T-helper 17 cell (primary cell): ENCODE measurements around the gene TMEM92. TPM values are rescaled to one million over a fixed set of nuclear protein-coding genes. Genes with fewer than 3 reads are reported as not detected.
A peak's percentile ranks its signal among the peaks of the same experiment; 100 is the strongest.

Source experiments
- ATAC-seq: fragments of 150-1000 bp; cut with Tn5 transposase; 2 replicates; pipeline ENCODE4 v1.10.0; 2021; ENCODE audit warnings: mild to moderate bottlenecking, moderate library complexity
- DNase-seq, 3 donors: peaks; one replicate each; pipeline versions ENCODE4 v3.0.0 to v3.0.0-alpha.2; 2020 to 2021
- H3K9me3 ChIP-seq: one replicate; pipeline ENCODE4 v1.7.0; 2013; ENCODE audit warnings: low read length, mild to moderate bottlenecking; ENCODE audit not compliant: control insufficient read depth, poor library complexity, severe bottlenecking
- H3K27ac Mint-ChIP-seq: one replicate; pipeline ENCODE4 v1.8.0; 2022; ENCODE audit warnings: mild to moderate bottlenecking, moderate library complexity, mixed read lengths
- H3K27me3 Mint-ChIP-seq: one replicate; pipeline ENCODE4 v1.8.0; 2022; ENCODE audit warnings: mixed read lengths
- H3K36me3 Mint-ChIP-seq: one replicate; pipeline ENCODE4 v1.8.0; 2022; ENCODE audit warnings: low read depth, mixed read lengths
- H3K4me1 Mint-ChIP-seq: one replicate; pipeline ENCODE4 v1.8.0; 2022; ENCODE audit warnings: mild to moderate bottlenecking, mixed read lengths
- H3K4me3 Mint-ChIP-seq: one replicate; pipeline ENCODE4 v1.8.0; 2022; ENCODE audit warnings: mild to moderate bottlenecking, moderate library complexity, mixed read lengths
- total RNA-seq, 4 donors: library from RNA in 2 of 4; stranded (reverse) in 2 of 4; gene quantifications; one replicate each; pipeline ENCODE4 v1.2.3 and lab custom pipeline; 2022 to 2026

TMEM92 gene
- total RNA-seq, 2 donors from 2014 or later, result not detected

DNA sequence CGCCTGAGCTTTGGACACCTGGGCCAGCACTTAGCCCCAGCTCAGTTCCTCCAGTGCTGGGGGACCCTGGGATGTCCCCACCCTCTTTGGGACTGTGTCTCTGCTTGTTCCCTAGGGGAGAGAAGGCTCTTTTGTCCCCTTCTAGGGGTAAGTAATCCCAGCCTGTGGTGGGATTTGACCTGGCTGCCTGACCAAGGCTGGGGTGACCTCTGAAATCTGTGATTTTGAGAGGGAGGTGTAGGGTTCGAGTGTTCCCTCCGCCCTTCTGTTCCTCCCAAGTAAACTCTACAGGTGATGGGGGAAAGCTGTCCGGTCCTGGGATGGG is 593 bp downstream of the TMEM92 start:
- no peaks in the 10 kb centered on the region for H3K9me3 ChIP-seq
- DNase-seq (no peak), ATAC-seq (no peak)
- Mint-ChIP-seq H3K27me3 (peaks cover 55% of the 10 kb centered on the region), H3K36me3 (peaks cover 11% of the 10 kb centered on the region), H3K4me3 (peak overlapping the region; percentile 28), H3K27ac (no peak overlapping the region), H3K4me1 (peaks cover 12% of the 10 kb centered on the region)

GRCh38 chr17:50275279-50275678 is 1.0 kb downstream of the TMEM92 start:
- H3K27ac Mint-ChIP-seq, result no peak overlapping the region
- peaks cover 11% of the 10 kb centered on the region for H3K36me3 Mint-ChIP-seq
- peaks cover 12% of the 10 kb centered on the region for H3K4me1 Mint-ChIP-seq
- ATAC-seq (no peak), DNase-seq (no peak)
- no peaks in the 10 kb centered on the region for H3K9me3 ChIP-seq
- H3K27me3 Mint-ChIP-seq, result peaks cover 56% of the 10 kb centered on the region
- no peak overlapping the region for H3K4me3 Mint-ChIP-seq

DNA sequence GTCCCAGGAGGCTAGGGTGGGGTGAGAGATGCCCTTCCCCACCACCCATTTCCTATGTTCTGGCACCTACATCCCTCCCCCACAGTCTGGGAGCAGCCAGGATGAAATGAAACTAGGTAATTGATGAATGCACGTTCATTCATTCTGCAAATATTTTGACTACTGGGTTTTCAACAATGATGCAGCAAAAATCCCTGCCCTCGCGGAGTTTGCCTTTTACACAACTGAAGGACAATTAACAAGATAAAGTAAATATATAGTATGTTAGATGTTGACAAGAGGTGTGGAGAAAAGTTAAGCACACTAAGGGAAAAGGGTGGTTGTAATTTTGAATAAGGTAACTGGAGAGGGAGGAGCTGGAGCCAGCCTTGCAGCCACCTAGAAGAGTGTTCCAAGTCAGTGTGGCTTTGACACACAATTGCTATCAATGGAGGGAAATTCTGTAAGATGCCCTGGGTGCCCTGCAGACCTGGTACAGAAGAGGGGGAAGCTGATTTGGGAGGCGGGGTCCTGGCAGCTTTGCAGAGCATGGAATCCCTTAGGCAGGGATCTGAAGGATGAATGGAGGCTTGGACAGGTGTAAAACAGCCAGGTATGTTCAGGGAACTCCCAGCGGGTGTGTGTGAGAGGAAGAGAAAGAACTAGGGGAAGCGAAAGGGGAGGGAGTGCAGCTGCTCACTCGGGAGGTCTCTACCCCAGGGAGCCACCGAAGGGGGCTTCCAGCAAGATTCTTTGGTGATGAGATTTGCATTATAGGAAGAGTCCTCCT is 2.5 kb downstream of the TMEM92 start:
- no peaks in the 10 kb centered on the region for H3K9me3 ChIP-seq
- no peak for ATAC-seq
- H3K27me3 Mint-ChIP-seq, result peaks cover 66% of the 10 kb centered on the region
- peaks cover 11% of the 10 kb centered on the region for H3K36me3 Mint-ChIP-seq
- no peak overlapping the region for H3K4me3 Mint-ChIP-seq
- no peak overlapping the region for H3K27ac Mint-ChIP-seq
- no peak for DNase-seq
- peaks cover 12% of the 10 kb centered on the region for H3K4me1 Mint-ChIP-seq

DNA sequence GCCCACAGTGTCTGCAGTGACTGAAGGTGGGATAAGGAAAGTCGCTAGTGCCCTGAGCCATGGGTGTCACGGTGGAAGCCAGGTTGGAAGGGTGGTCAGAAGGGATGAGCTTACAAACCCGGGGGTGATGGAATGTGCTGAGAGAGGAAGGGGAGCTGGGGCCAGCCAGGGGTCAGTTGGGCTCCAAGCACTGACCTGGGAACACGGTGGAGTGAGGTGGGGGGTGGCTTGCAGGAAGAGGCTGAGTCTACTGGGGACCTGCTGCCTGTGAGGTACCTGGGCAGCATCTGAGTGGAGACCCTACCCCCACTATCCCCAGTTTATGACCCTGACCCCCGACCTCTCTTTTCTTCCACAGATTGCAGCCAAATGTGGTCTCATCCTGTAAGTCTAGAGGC is 3.1 kb downstream of the TMEM92 start:
- peaks cover 70% of the 10 kb centered on the region for H3K27me3 Mint-ChIP-seq

DNA sequence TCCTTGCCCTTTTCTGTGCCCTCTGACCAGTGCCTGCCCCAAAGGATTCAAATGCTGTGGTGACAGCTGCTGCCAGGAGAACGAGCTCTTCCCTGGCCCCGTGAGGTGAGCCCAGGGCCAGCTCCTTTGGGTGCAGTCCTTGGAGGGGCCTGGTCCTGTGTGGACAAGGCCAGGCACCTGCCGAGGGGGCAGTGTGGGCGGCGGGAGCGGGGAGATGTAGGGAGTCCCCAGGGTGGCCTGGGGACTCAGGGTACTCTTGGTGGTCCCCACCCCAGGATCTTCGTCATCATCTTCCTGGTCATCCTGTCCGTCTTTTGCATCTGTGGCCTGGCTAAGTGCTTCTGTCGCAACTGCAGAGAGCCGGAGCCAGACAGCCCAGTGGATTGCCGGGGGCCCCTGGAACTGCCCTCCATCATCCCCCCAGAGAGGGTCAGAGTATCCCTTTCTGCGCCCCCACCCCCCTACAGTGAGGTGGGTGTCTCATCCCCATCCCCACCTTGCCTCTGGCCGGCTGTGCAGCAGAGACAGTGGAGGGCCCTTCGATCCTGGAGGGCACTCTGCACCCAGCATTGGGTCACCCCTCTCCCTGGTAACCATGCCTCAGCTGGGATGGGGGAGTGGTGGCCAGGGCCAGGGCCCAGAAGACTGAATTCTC is 4.4 kb downstream of the TMEM92 start:
- H3K4me1 Mint-ChIP-seq, result peaks cover 7% of the 10 kb centered on the region
- H3K36me3 Mint-ChIP-seq, result peaks cover 8% of the 10 kb centered on the region
- H3K9me3 ChIP-seq, result no peaks in the 10 kb centered on the region
- H3K27ac Mint-ChIP-seq, result no peak overlapping the region
- no peak for ATAC-seq
- H3K27me3 Mint-ChIP-seq, result peaks cover 71% of the 10 kb centered on the region
- no peak overlapping the region for H3K4me3 Mint-ChIP-seq
- no peak for DNase-seq

More for the DNA sequence above, 3.1 kb downstream of the TMEM92 start:
- Mint-ChIP-seq H3K4me3 (no peak overlapping the region), H3K4me1 (peaks cover 12% of the 10 kb centered on the region), H3K36me3 (peaks cover 13% of the 10 kb centered on the region), H3K27ac (no peak overlapping the region)
- no peak for DNase-seq
- no peak for ATAC-seq
- no peaks in the 10 kb centered on the region for H3K9me3 ChIP-seq

GRCh38 chr17:50279181-50279526 is 4.9 kb downstream of the TMEM92 start:
- Mint-ChIP-seq H3K4me3 (no peak overlapping the region), H3K27me3 (peaks cover 76% of the 10 kb centered on the region), H3K36me3 (peaks cover 8% of the 10 kb centered on the region), H3K4me1 (peaks cover 7% of the 10 kb centered on the region), H3K27ac (no peak overlapping the region)
- no peaks in the 10 kb centered on the region for H3K9me3 ChIP-seq
- DNase-seq (no peak), ATAC-seq (no peak)

DNA sequence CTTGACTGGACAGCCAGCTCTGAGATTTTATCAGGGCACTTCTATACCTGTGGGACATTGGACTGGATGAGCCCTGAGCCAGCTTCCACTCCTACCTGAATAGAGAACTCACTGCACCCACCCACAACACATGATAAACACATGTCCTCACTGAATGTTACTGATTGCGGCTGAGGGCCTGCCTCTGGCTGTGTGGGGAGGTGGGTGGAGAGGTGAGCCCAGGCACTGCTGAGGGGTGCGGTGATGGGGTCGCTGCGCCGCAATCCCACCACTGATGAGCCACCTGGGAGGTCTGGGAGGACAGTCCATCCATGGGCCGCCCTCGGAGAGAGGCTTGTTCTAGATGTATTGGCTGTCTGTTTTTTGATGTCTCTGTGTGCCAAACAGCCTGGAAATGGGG is 5.4 kb downstream of the TMEM92 start:
- no peaks in the 10 kb centered on the region for H3K9me3 ChIP-seq
- Mint-ChIP-seq H3K4me1 (peaks cover 7% of the 10 kb centered on the region), H3K27ac (no peak overlapping the region), H3K4me3 (no peak overlapping the region), H3K36me3 (peaks cover 10% of the 10 kb centered on the region), H3K27me3 (peaks cover 77% of the 10 kb centered on the region)
- DNase-seq (no peak), ATAC-seq (no peak)

- Mint-ChIP-seq H3K4me1 (peaks cover 7% of the 10 kb centered on the region), H3K4me3 (no peak overlapping the region), H3K36me3 (peaks cover 10% of the 10 kb centered on the region), H3K27ac (no peak overlapping the region), H3K27me3 (peaks cover 74% of the 10 kb centered on the region)
- no peak for ATAC-seq
- DNase-seq, result no peak
- H3K9me3 ChIP-seq, result no peaks in the 10 kb centered on the region
Observed at GRCh38 chr17:50280068-50280467, 5.8 kb downstream of the TMEM92 start.

DNA sequence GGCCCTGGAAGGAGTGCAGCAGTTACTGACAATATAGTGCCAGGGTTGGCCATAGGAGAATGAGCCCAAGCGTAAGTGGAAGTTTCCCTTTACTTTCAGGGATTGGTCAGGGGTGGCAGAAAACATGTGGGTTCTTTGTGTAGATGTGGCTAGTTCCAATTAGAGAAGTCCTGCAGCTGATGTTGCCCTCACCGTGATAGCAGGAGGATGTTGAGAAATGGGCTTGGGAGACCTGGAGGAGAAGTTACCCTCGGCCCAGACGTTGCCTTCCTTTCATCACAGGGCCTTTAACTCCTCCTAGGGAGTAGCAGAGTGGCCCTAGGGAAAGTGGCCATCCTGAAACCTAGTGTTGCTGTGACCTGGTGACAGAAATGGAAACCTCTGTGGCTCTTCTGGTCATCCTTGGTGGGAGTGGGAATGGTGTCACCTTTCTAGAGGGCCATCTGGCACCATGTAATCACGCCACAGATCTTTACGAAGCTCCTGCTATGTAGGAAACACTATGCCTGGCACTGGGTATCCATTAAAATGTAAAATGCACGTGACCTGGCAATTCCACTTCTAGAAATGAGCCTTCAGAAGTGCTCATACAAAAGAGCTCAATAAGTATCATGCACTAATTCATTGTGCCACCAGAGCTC is 6.7 kb downstream of the TMEM92 start:
- DNase-seq, result no peak
- Mint-ChIP-seq H3K27ac (no peak overlapping the region), H3K36me3 (peaks cover 10% of the 10 kb centered on the region), H3K27me3 (peaks cover 70% of the 10 kb centered on the region), H3K4me3 (no peak overlapping the region), H3K4me1 (peaks cover 7% of the 10 kb centered on the region)
- H3K9me3 ChIP-seq, result no peaks in the 10 kb centered on the region
- ATAC-seq, result no peak

- H3K4me3 Mint-ChIP-seq, result no peak overlapping the region
- peaks cover 4% of the 10 kb centered on the region for H3K4me1 Mint-ChIP-seq
- DNase-seq, result no peak
- no peak overlapping the region for H3K27ac Mint-ChIP-seq
- peaks cover 12% of the 10 kb centered on the region for H3K36me3 Mint-ChIP-seq
- ATAC-seq, result no peak
- no peaks in the 10 kb centered on the region for H3K9me3 ChIP-seq
- H3K27me3 Mint-ChIP-seq, result peaks cover 74% of the 10 kb centered on the region
Observed at GRCh38 chr17:50281739-50282401, 7.6 kb downstream of the TMEM92 start.

DNA sequence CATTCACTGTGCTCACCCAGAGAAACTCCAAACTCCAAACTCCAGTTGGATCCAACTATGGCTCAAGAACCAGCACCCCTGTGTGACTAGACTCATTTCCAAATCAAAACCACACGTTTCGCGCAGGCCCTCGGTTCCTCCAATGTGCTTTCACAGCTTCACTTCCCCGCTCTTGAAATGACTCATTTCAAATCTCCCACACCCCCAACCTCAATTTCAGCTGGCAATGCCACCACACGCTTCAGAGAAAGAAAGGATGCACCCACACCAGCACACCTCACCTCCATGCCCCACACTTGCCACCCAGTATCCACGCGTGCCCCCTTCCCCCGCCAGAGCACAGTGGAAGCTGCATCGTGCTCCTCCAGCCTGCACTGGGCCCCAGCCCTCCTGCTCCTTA is 9.0 kb downstream of the TMEM92 start:
- no peak for ATAC-seq
- peaks cover 8% of the 10 kb centered on the region for H3K36me3 Mint-ChIP-seq
- peaks cover 63% of the 10 kb centered on the region for H3K27me3 Mint-ChIP-seq
- H3K4me3 Mint-ChIP-seq, result no peak overlapping the region
- DNase-seq, result no peak
- H3K9me3 ChIP-seq, result no peaks in the 10 kb centered on the region
- H3K27ac Mint-ChIP-seq, result no peak overlapping the region
- H3K4me1 Mint-ChIP-seq, result no peaks in the 10 kb centered on the region

DNA sequence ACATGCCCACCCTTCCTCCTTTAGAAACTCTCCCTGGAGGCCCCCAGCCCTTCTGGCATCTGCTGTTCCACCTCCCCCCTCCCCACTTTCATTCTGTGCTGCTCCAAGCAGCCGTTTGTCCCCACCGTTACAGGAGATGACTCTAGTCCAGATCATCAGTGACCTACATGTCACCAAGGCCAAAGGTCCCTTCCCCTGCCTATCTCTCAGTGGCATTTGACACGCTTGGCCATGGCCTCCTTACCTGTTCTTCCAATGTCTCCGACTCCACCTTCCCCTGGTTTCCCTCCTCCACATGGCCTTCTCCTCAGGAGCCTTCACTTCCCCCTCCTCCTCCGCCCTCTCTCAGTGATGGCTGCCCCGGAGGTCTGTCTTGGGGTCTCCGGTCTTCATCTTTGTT is 9.4 kb downstream of the TMEM92 start:
- peaks cover 8% of the 10 kb centered on the region for H3K36me3 Mint-ChIP-seq
- no peak overlapping the region for H3K27ac Mint-ChIP-seq
- no peak for ATAC-seq
- no peak for DNase-seq
- no peaks in the 10 kb centered on the region for H3K9me3 ChIP-seq
- H3K4me3 Mint-ChIP-seq, result no peak overlapping the region
- peaks cover 3% of the 10 kb centered on the region for H3K4me1 Mint-ChIP-seq
- H3K27me3 Mint-ChIP-seq, result peaks cover 63% of the 10 kb centered on the region

- ATAC-seq (no peak), DNase-seq (no peak)
- peaks cover 68% of the 10 kb centered on the region for H3K27me3 Mint-ChIP-seq
- H3K9me3 ChIP-seq, result no peaks in the 10 kb centered on the region
- H3K36me3 Mint-ChIP-seq, result peaks cover 8% of the 10 kb centered on the region
- peaks cover 6% of the 10 kb centered on the region for H3K4me1 Mint-ChIP-seq
- no peak overlapping the region for H3K4me3 Mint-ChIP-seq
- no peak overlapping the region for H3K27ac Mint-ChIP-seq
Observed at GRCh38 chr17:50285941-50286340, 11.7 kb downstream of the TMEM92 start.
